Umbilical cord (tissue), 2 donors: ENCODE data around the gene NUDT16L1. TPM values are rescaled to one million over a fixed set of nuclear protein-coding genes. Genes with fewer than 3 reads are reported as not detected.

Experiments used
- DNase-seq: peaks from one replicate; pipeline ENCODE4 v3.0.0-alpha.2; 2015; ENCODE audit warnings: low spot score
- total RNA-seq: library from RNA; depleted of rRNA; stranded (reverse); fragments of >200 nt; gene quantifications from one replicate; pipeline ENCODE4 v1.2.3, GENCODE V29; 2014; ENCODE audit warnings: low replicate concordance; ENCODE audit not compliant: insufficient read depth

The NUDT16L1 gene
- total RNA-seq, 1 donor from 2014 or later, result 15.9 TPM

DNA sequence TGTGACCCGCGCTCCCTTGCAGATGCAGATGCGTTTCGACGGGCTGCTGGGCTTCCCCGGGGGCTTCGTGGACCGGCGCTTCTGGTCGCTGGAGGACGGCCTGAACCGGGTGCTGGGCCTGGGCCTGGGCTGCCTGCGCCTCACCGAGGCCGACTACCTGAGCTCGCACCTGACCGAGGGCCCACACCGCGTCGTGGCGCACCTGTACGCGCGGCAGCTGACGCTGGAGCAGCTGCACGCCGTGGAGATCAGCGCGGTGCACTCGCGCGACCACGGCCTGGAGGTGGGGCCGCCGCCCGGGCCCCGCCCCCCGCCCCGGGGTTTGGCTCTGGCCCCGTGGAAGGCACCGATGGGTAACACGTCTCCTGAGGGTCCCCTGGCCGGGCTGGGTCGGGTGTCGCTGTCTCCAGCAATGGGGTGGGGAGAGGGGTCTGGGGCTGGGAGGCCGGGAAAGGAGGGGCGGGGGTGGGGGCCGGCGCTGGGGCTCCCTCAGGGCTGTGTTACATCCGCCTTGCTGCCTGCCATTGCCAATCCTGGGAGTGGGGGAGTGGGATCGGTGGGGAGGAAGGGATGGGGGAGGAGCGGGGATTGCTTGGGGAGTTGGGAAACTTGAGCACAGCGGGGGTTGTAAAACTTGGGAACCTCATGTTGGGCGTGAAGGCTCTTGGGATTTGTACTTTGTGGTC lies 737 bp downstream of the NUDT16L1 start:
- DNase-seq, result peak; percentile 43

GRCh38 chr16:4694642-4695451 lies 1.5 kb downstream of the NUDT16L1 start:
- no peak for DNase-seq

- no peak for DNase-seq
These were observed 2.3 kb downstream of the NUDT16L1 start for GRCh38 chr16:4695473-4696171.

GRCh38 chr16:4696172-4696904 lies 3.0 kb downstream of the NUDT16L1 start:
- no peak for DNase-seq

GRCh38 chr16:4696905-4697847 lies 3.8 kb downstream of the NUDT16L1 start:
- no peak for DNase-seq

GRCh38 chr16:4697848-4698291 lies 4.5 kb downstream of the NUDT16L1 start:
- no peak for DNase-seq

GRCh38 chr16:4698321-4699045 lies 5.1 kb downstream of the NUDT16L1 start:
- DNase-seq, result no peak

DNA sequence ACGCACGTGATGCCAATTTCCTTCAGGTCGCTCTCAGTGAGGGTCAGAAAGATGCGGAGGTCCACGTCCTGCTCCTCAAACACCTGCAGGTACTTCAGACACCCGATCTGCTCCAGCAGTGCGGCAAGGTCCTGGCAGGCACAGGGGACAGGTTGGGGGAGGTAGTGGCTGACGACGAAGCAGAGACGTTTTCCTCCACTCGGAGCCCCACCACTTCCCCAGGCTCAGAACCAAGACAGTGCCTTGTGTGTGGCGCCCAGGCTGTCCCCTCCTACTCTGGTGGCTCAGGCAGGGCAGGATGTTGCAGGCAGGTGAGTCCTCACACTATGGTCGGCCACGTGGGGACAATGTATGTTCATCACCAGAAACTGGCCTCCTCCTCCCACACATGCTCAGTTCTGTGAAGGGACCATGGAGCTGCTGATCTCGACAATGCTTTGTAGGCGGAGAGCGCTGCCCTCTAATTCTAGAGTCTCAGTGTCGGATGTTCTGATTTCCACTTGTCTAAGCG lies 5.7 kb downstream of the NUDT16L1 start:
- DNase-seq, result no peak

GRCh38 chr16:4700380-4700996 lies 7.1 kb downstream of the NUDT16L1 start:
- DNase-seq, result no peak

GRCh38 chr16:4700997-4701743 lies 7.8 kb downstream of the NUDT16L1 start:
- DNase-seq, result no peak

DNA sequence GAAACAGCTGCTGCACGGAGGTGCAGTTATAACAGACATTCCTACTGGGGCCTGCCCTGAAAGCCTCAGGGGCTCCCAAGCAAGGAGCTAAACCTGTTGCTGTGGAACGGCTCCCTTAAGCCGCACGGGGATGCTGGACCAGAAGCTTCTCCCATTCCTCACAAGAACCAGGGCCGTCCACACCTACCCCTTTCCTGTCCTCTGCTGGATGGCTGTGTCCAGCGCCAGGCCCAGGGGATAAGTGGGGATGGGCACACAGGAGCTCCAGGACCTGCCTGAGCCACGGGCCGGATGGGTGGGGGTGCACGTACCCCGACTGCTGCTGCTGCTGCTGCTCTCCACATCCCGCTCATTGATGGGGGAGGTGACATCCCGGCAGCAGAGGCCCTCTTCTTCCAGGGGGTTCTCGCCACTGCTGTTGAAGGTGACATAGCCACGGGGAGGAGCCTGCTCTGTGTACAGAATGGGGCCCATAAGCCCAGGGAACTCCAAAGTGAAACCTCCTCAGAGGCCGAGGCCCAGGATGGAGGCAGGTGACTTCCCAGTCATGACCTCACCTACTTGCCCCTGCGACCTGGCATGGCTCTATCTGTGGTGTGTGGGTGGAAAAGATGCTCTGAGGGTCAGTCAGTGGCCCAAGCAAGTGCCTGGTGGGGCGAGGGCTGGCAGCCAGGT lies 8.6 kb downstream of the NUDT16L1 start:
- no peak for DNase-seq

DNA sequence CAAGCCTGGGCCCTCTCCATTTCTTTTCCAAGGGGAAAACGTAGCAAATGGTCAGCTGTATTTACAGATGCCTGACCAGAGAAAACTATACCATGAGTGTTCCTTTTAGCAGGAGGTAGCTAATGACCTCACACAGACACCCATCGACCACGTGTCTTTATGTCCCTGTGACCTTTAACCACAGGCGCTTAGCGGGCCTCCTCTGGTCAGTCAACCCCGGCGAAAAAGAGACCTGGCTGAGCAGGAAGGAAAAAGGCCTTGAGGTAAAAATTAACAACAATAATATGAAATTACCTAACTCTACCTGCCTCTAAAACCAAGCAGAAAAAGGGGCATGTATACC lies 9.1 kb downstream of the NUDT16L1 start:
- no peak for DNase-seq

DNA sequence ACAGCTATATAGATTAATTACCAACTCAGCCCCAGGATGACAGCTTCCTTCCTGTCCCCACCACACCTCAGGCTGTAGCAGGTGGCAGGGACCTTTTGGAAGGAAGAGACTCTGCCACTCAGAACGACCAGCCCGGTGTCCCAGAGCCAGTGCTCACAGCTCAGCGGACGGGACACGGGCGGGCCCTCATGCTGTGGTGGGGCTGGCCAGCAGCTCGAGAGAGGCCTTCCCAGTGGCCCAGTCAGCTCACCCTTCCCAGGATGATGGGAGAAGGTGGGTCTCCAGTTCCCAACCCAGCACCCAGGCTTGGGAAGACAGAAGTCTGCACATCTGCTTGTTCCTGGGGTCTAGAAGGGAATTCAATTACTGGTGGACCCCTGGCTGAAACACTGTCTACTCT lies 10.5 kb downstream of the NUDT16L1 start:
- no peak for DNase-seq

GRCh38 chr16:4704491-4704890 lies 11.1 kb downstream of the NUDT16L1 start:
- no peak for DNase-seq

- no peak for DNase-seq
These were observed 11.6 kb downstream of the NUDT16L1 start for GRCh38 chr16:4704913-4705312.

GRCh38 chr16:4706871-4707270 lies 13.5 kb downstream of the NUDT16L1 start:
- no peak for DNase-seq

DNA sequence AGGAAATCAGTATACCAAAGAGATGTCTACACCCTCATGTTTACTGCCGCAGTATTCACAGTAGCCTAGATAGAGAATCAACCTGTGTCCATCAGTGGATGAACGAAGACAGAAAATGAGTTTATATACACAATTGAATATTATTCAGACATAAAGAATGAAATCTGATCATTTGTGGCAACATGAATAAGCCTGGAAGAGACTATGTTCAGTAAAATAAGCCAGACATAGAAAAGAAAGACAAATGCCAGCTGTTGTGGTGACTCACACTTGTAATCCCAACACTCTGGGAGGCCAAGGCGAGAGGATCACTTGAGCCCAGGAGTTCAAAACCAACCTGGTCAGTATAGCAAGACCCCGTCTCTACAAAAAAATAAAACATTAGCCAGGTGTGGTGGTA lies 16.1 kb downstream of the NUDT16L1 start:
- DNase-seq, result no peak
